HUES64 (cell line): ENCODE measurements around the gene MAMSTR.

Source experiments
- H3K27ac ChIP-seq: 2 replicates; pipeline ENCODE4 v1.7.0; 2013; ENCODE audit warnings: low read depth, low read length, inconsistent platforms
- H3K27me3 ChIP-seq: 2 replicates; pipeline ENCODE4 v1.6.1; 2013; ENCODE audit warnings: mild to moderate bottlenecking, low read length; ENCODE audit not compliant: insufficient read depth
- H3K36me3 ChIP-seq: 2 replicates; pipeline ENCODE4 v1.6.1; 2013; ENCODE audit warnings: mild to moderate bottlenecking, low read length; ENCODE audit not compliant: insufficient read depth
- H3K4me1 ChIP-seq: 2 replicates; pipeline ENCODE4 v1.6.1; 2013; ENCODE audit warnings: mild to moderate bottlenecking, low read length, moderate library complexity; ENCODE audit not compliant: insufficient read depth
- H3K4me3 ChIP-seq: 2 replicates; pipeline ENCODE4 v1.5.1; 2013; ENCODE audit warnings: mild to moderate bottlenecking, low read length, moderate library complexity
- H3K9ac ChIP-seq: 2 replicates; pipeline ENCODE4 v1.6.1; 2013; ENCODE audit warnings: mild to moderate bottlenecking, low read depth, low read length
- H3K9me3 ChIP-seq: 2 replicates; pipeline ENCODE4 v1.6.1; 2013; ENCODE audit warnings: low read depth, low read length; ENCODE audit not compliant: insufficient read depth
- WGBS: fragments of 150-250, 120-280 bp; methylation state at CpG from one replicate; pipeline ENCODE4 v1.1.7; 2013; ENCODE audit warnings: missing lambda C conversion rate; 5-methylcytosine and 5-hydroxymethylcytosine counted together

MAMSTR gene

GRCh38 chr19:48714759-48715675, 4.5 kb downstream of the MAMSTR start:
- H3K27ac ChIP-seq: peak overlapping the region; percentile 32; the same call in 1 of the 2 replicates
- H3K36me3 ChIP-seq: no peaks in the 10 kb centered on the region
- 81% methylated on average over 26 of the region's 26 CpGs for WGBS
- peak overlapping the region; percentile 60 for H3K4me3 ChIP-seq
- H3K9ac ChIP-seq: peak overlapping the region; percentile 62
- H3K27me3 ChIP-seq: no peaks in the 10 kb centered on the region
- H3K9me3 ChIP-seq: no peaks in the 10 kb centered on the region
- peaks cover 27% of the 10 kb centered on the region for H3K4me1 ChIP-seq

GRCh38 chr19:48713864-48714755, 5.4 kb downstream of the MAMSTR start:
- Histone ChIP-seq H3K9me3 (no peaks in the 10 kb centered on the region), H3K27me3 (no peaks in the 10 kb centered on the region), H3K36me3 (no peaks in the 10 kb centered on the region), H3K4me1 (peaks cover 23% of the 10 kb centered on the region), H3K4me3 (peak overlapping the region; percentile 85), H3K9ac (peak overlapping the region; percentile 62), H3K27ac (peak overlapping the region; percentile 32; the same call in 1 of the 2 replicates)
- WGBS: under 1% methylated on average over 67 of the region's 67 CpGs

GRCh38 chr19:48713041-48713863, 6.3 kb downstream of the MAMSTR start:
- H3K9me3 ChIP-seq: no peaks in the 10 kb centered on the region
- WGBS: 3% methylated on average over 23 of the region's 25 CpGs

GRCh38 chr19:48711106-48711662, 8.3 kb downstream of the MAMSTR start:
- no peaks in the 10 kb centered on the region for H3K36me3 ChIP-seq
- H3K9ac ChIP-seq: no peak overlapping the region

More at GRCh38 chr19:48713041-48713863, 6.3 kb downstream of the MAMSTR start:
- Histone ChIP-seq H3K36me3 (no peaks in the 10 kb centered on the region), H3K27me3 (no peaks in the 10 kb centered on the region), H3K9ac (peak overlapping the region; percentile 50), H3K27ac (no peak overlapping the region), H3K4me3 (peak overlapping the region; percentile 85), H3K4me1 (peaks cover 23% of the 10 kb centered on the region)

GRCh38 chr19:48708471-48708870, 11.1 kb downstream of the MAMSTR start:
- 55% methylated on average over 11 of the region's 11 CpGs for WGBS
- Histone ChIP-seq H3K9me3 (no peaks in the 10 kb centered on the region), H3K36me3 (peaks cover 4% of the 10 kb centered on the region; the same call in 1 of the 2 replicates), H3K9ac (no peak overlapping the region), H3K4me1 (peaks cover 9% of the 10 kb centered on the region; the same call in 1 of the 2 replicates), H3K4me3 (no peak overlapping the region), H3K27ac (no peak overlapping the region), H3K27me3 (no peaks in the 10 kb centered on the region)

More at GRCh38 chr19:48711106-48711662, 8.3 kb downstream of the MAMSTR start:
- Histone ChIP-seq H3K27me3 (no peaks in the 10 kb centered on the region), H3K4me1 (peaks cover 17% of the 10 kb centered on the region), H3K9me3 (no peaks in the 10 kb centered on the region), H3K4me3 (no peak overlapping the region), H3K27ac (no peak overlapping the region)
- 91% methylated on average over 4 of the region's 4 CpGs for WGBS

- Histone ChIP-seq H3K9me3 (no peaks in the 10 kb centered on the region), H3K36me3 (peaks cover 8% of the 10 kb centered on the region; the same call in 1 of the 2 replicates), H3K4me3 (no peak overlapping the region), H3K4me1 (peaks cover 6% of the 10 kb centered on the region; the same call in 1 of the 2 replicates), H3K27ac (no peak overlapping the region), H3K9ac (no peak overlapping the region), H3K27me3 (no peaks in the 10 kb centered on the region)
- 73% methylated on average over 2 of the region's 2 CpGs for WGBS
These were observed 14.1 kb downstream of the MAMSTR start for GRCh38 chr19:48705431-48705830.

GRCh38 chr19:48703316-48703715, 16.2 kb downstream of the MAMSTR start:
- Histone ChIP-seq H3K9ac (no peak overlapping the region), H3K27me3 (no peaks in the 10 kb centered on the region), H3K4me3 (no peak overlapping the region), H3K4me1 (peaks cover 2% of the 10 kb centered on the region; the same call in 1 of the 2 replicates), H3K36me3 (peaks cover 8% of the 10 kb centered on the region; the same call in 1 of the 2 replicates), H3K27ac (no peak overlapping the region), H3K9me3 (no peaks in the 10 kb centered on the region)
- 96% methylated on average over 23 of the region's 23 CpGs for WGBS

- H3K27me3 ChIP-seq: no peaks in the 10 kb centered on the region
These were observed 16.8 kb downstream of the MAMSTR start for GRCh38 chr19:48702701-48703100.

GRCh38 chr19:48698046-48698445, 21.5 kb downstream of the MAMSTR start:
- no peak overlapping the region for H3K27ac ChIP-seq
- H3K36me3 ChIP-seq: 0 out of 2 replicates have a peak, but pooled peaks cover 2% of the 10 kb centered on the region
- no peaks in the 10 kb centered on the region for H3K27me3 ChIP-seq
- H3K4me1 ChIP-seq: 0 out of 2 replicates have a peak, but pooled peaks cover 2% of the 10 kb centered on the region
- 88% methylated on average over 4 of the region's 4 CpGs for WGBS
- H3K9ac ChIP-seq: no peak overlapping the region
- H3K4me3 ChIP-seq: no peak overlapping the region
- no peaks in the 10 kb centered on the region for H3K9me3 ChIP-seq

More at GRCh38 chr19:48702701-48703100, 16.8 kb downstream of the MAMSTR start:
- Histone ChIP-seq H3K9me3 (no peaks in the 10 kb centered on the region), H3K36me3 (peaks cover 8% of the 10 kb centered on the region; the same call in 1 of the 2 replicates), H3K4me3 (no peak overlapping the region), H3K27ac (no peak overlapping the region), H3K9ac (no peak overlapping the region), H3K4me1 (no peaks in the 10 kb centered on the region)
- 94% methylated on average over 13 of the region's 13 CpGs for WGBS
